ENCODE measurements around the gene ISCA2.
"Not testable (repeated sequence)": the region's sequence is repeated elsewhere in the genome, so short reads cannot be mapped to it uniquely, and the experiment has no call there.

Gene ISCA2

GRCh38 chr14:74531467-74531866 is 37.9 kb downstream of the ISCA2 start:
- DNase-seq, result no peak

GRCh38 chr14:74532246-74532645 is 38.7 kb downstream of the ISCA2 start:
- no peak for DNase-seq

- no peak for DNase-seq
Observed at GRCh38 chr14:74533576-74533975, 40.0 kb downstream of the ISCA2 start.

- DNase-seq, result no peak
Observed at GRCh38 chr14:74535756-74536325, 42.3 kb downstream of the ISCA2 start.

GRCh38 chr14:74536336-74536735 is 42.8 kb downstream of the ISCA2 start:
- not testable (repeated sequence) for DNase-seq

GRCh38 chr14:74538411-74539391 is 45.1 kb downstream of the ISCA2 start:
- DNase-seq, result no peak

GRCh38 chr14:74539503-74539902 is 45.9 kb downstream of the ISCA2 start:
- DNase-seq, result no peak

- no peak for DNase-seq
Observed at GRCh38 chr14:74541225-74541624, 47.7 kb downstream of the ISCA2 start.

GRCh38 chr14:74542056-74542685 is 48.6 kb downstream of the ISCA2 start:
- DNase-seq, result no peak

- no peak for DNase-seq
Observed at GRCh38 chr14:74543771-74544438, 50.3 kb downstream of the ISCA2 start.

- DNase-seq, result no peak
Observed at GRCh38 chr14:74545386-74545785, 51.8 kb downstream of the ISCA2 start.

GRCh38 chr14:74546416-74546815 is 52.9 kb downstream of the ISCA2 start:
- DNase-seq, result no peak
